MCF 10A (cell line): ENCODE data around the gene HUS1. TPM values are rescaled to one million over a fixed set of nuclear protein-coding genes. Genes with fewer than 3 reads are reported as not detected.

Experiments
- BruUV-seq: library from RNA; stranded (reverse); fragments of 400-500 nt; replicated peaks from 2 replicates; lab custom pipeline; 2021; lab: Mats Ljungman, UMichigan
- CTCF ChIA-PET: fragments of 300-600 bp; sonication (Branson Sonifier 250); formaldehyde crosslinking; extraction: SDS; loops from one replicate; lab custom pipeline; 2021; ENCODE audit warnings: antibody characterized with exemption, inconsistent platforms; lab: Yijun Ruan, JAX
- POLR2A ChIA-PET: fragments of 300-600, 350-650 bp; sonication (Branson Sonifier 250); formaldehyde crosslinking; extraction: SDS; loops from one replicate; lab custom pipeline; 2020; ENCODE audit warnings: antibody characterized with exemption, inconsistent platforms; lab: Yijun Ruan, JAX
- DNase-seq: peaks from one replicate; pipeline ENCODE4 v3.0.0-alpha.2; 2018; ENCODE audit not compliant: unreplicated experiment
- H3K27ac Mint-ChIP-seq: one replicate; pipeline ENCODE4 v1.8.0; 2022; ENCODE audit warnings: mild to moderate bottlenecking, low read depth, mixed read lengths; ENCODE audit not compliant: unreplicated experiment
- H3K27me3 Mint-ChIP-seq: one replicate; pipeline ENCODE4 v1.8.0; 2022; ENCODE audit warnings: mixed read lengths; ENCODE audit not compliant: insufficient read depth, unreplicated experiment
- H3K36me3 Mint-ChIP-seq: one replicate; pipeline ENCODE4 v1.8.0; 2022; ENCODE audit warnings: mild to moderate bottlenecking, moderate library complexity, mixed read lengths; ENCODE audit not compliant: insufficient read depth, unreplicated experiment
- H3K4me1 Mint-ChIP-seq: one replicate; pipeline ENCODE4 v1.8.0; 2022; ENCODE audit warnings: mixed read lengths; ENCODE audit not compliant: insufficient read depth, unreplicated experiment
- H3K4me3 Mint-ChIP-seq: one replicate; pipeline ENCODE4 v1.8.0; 2022; ENCODE audit warnings: mild to moderate bottlenecking, moderate library complexity, mixed read lengths; ENCODE audit not compliant: unreplicated experiment
- H3K9me3 Mint-ChIP-seq: one replicate; pipeline ENCODE4 v1.8.0; 2022; ENCODE audit warnings: mixed read lengths; ENCODE audit not compliant: unreplicated experiment
- CTCF ChIP-seq: fragments of 200-600 bp; IDR thresholded peaks from one replicate; pipeline ENCODE4 v1.8.0; 2022; ENCODE audit warnings: antibody characterized with exemption, mild to moderate bottlenecking; ENCODE audit not compliant: unreplicated experiment
- intact Hi-C: fragments of 100-400 bp; cut with micrococcal nuclease; formaldehyde crosslinking; loops from 2 replicates; pipeline ENCODE4 v1.14.1; 2022
- total RNA-seq: library from RNA; stranded (reverse); gene quantifications from 2 replicates; pipeline ENCODE4 v1.2.3, GENCODE V29; 2022

The HUS1 gene
- total RNA-seq, 1 experiment from 2014 or later, result 42.8 TPM

- no peak for DNase-seq
- BruUV-seq, result no TSS peak
- Mint-ChIP-seq H3K27me3 (no peaks in the 10 kb centered on the region), H3K4me3 (no peak overlapping the region), H3K36me3 (peaks cover 58% of the 10 kb centered on the region), H3K9me3 (no peaks in the 10 kb centered on the region), H3K27ac (no peak overlapping the region), H3K4me1 (no peaks in the 10 kb centered on the region)
- ChIA-PET CTCF (interaction anchor here (0.6 to 4.1 kb wide), 5 partner anchors 16 to 332 kb away, joined by 3 to 23 read pairs (median 4); no protein-coding TSS in a partner anchor), POLR2A (interaction anchor here (1.1 kb wide), 2 partner anchors 8 to 148 kb away, joined by 3 to 4 read pairs; no protein-coding TSS in a partner anchor)
- intact Hi-C loops, result no loop called here
- no peak for TF ChIP-seq CTCF
Observed at GRCh38 chr7:47962262-47962661, 17.2 kb downstream of the HUS1 start.

GRCh38 chr7:47957156-47957555 lies 22.3 kb downstream of the HUS1 start:
- Mint-ChIP-seq H3K36me3 (peaks cover 34% of the 10 kb centered on the region), H3K4me1 (no peaks in the 10 kb centered on the region), H3K9me3 (no peaks in the 10 kb centered on the region), H3K4me3 (no peak overlapping the region), H3K27me3 (no peaks in the 10 kb centered on the region), H3K27ac (no peak overlapping the region)
- intact Hi-C loops, result no loop called here
- no peak for DNase-seq
- ChIA-PET POLR2A (interaction anchor here (0.7 kb wide), 1 partner anchor 153 kb away, joined by 3 read pairs; no protein-coding TSS in a partner anchor), CTCF (interaction anchor here (1.4 to 2.0 kb wide), 2 partner anchors 12 to 153 kb away, joined by 7 to 11 read pairs; no protein-coding TSS in a partner anchor)
- no TSS peak for BruUV-seq
- TF ChIP-seq CTCF, result no peak

GRCh38 chr7:47956220-47956619 lies 23.2 kb downstream of the HUS1 start:
- no peaks in the 10 kb centered on the region for H3K9me3 Mint-ChIP-seq
- ChIA-PET POLR2A (interaction anchor here (0.7 kb wide), 1 partner anchor 154 kb away, joined by 3 read pairs; no protein-coding TSS in a partner anchor), CTCF (interaction anchor here (0.9 to 2.0 kb wide), 3 partner anchors 11 to 154 kb away, joined by 6 to 11 read pairs (median 7); no protein-coding TSS in a partner anchor)
- H3K4me1 Mint-ChIP-seq, result no peaks in the 10 kb centered on the region
- DNase-seq, result no peak
- no peak overlapping the region for H3K27ac Mint-ChIP-seq
- H3K4me3 Mint-ChIP-seq, result no peak overlapping the region
- H3K27me3 Mint-ChIP-seq, result no peaks in the 10 kb centered on the region
- H3K36me3 Mint-ChIP-seq, result peaks cover 25% of the 10 kb centered on the region
- no peak for TF ChIP-seq CTCF
- no TSS peak for BruUV-seq
- intact Hi-C loops, result no loop called here

GRCh38 chr7:47954231-47954911 lies 25.0 kb downstream of the HUS1 start:
- POLR2A ChIA-PET, result interaction anchor here (1.4 kb wide), 1 partner anchor 8 kb away, joined by 3 read pairs; no protein-coding TSS in a partner anchor
- no TSS peak for BruUV-seq
- Mint-ChIP-seq H3K4me1 (no peaks in the 10 kb centered on the region), H3K9me3 (no peaks in the 10 kb centered on the region), H3K27ac (no peak overlapping the region), H3K27me3 (no peaks in the 10 kb centered on the region), H3K4me3 (no peak overlapping the region), H3K36me3 (peaks cover 21% of the 10 kb centered on the region)
- intact Hi-C loops, result no loop called here
- no peak for TF ChIP-seq CTCF
- CTCF ChIA-PET, result interaction anchor here (0.7 to 12.6 kb wide), 4 partner anchors 10 to 171 kb away, joined by 3 to 314 read pairs (median 14); no protein-coding TSS in a partner anchor
- DNase-seq, result no peak
